IMR-90 (cell line): ENCODE results near the gene SORL1. TPM values are rescaled to one million over a fixed set of nuclear protein-coding genes. Genes with fewer than 3 reads are reported as not detected.

Experiments used
- ATAC-seq: fragments of 200-7000 bp; cut with Tn5 transposase; 2 replicates; pipeline ENCODE4 v1.9.1; 2020; ENCODE audit warnings: low read depth, mild to moderate bottlenecking, moderate library complexity
- BruUV-seq: library from RNA; stranded (reverse); fragments of 400-500 nt; replicated peaks from 2 replicates; lab custom pipeline; 2021; lab: Mats Ljungman, UMichigan
- CTCF ChIA-PET: fragments of 300-600 bp; formaldehyde crosslinking; extraction: SDS; loops from one replicate; lab custom pipeline; 2021; ENCODE audit warnings: antibody characterized with exemption; lab: Yijun Ruan, JAX
- POLR2A ChIA-PET: fragments of 300-600 bp; sonication (Branson Sonifier 250); formaldehyde crosslinking; loops from one replicate; lab custom pipeline; 2022; ENCODE audit warnings: antibody characterized with exemption; ENCODE audit not compliant: unreplicated experiment; lab: Charles Lee
- DNase-seq: peaks from one replicate; pipeline ENCODE4 v3.0.0; 2013
- H2AFZ ChIP-seq: replicated peaks from 2 replicates; pipeline ENCODE3; 2013; ENCODE audit warnings: low read length, mild to moderate bottlenecking; ENCODE audit not compliant: poor library complexity
- H2AK5ac ChIP-seq: 2 replicates; pipeline ENCODE4 v1.6.1; 2013; ENCODE audit warnings: low read depth, low read length, inconsistent platforms
- H2AK9ac ChIP-seq: replicated peaks from 2 replicates; pipeline ENCODE3; 2013; ENCODE audit warnings: mild to moderate bottlenecking, low read depth, low read length, moderate library complexity; ENCODE audit not compliant: poor library complexity
- H2BK120ac ChIP-seq: 2 replicates; pipeline ENCODE4 v1.6.1; 2013; ENCODE audit warnings: low read depth, low read length, inconsistent platforms
- H2BK15ac ChIP-seq: 3 replicates; pipeline ENCODE4 v1.6.1; 2013; ENCODE audit warnings: low read depth, low read length, inconsistent platforms
- H2BK20ac ChIP-seq: 2 replicates; pipeline ENCODE4 v1.6.1; 2013; ENCODE audit warnings: low read depth, mild to moderate bottlenecking, inconsistent platforms, low read length, moderate library complexity
- H2BK5ac ChIP-seq: 2 replicates; pipeline ENCODE4 v1.6.1; 2013; ENCODE audit warnings: mild to moderate bottlenecking, low read depth, low read length, inconsistent platforms; ENCODE audit not compliant: poor library complexity, severe bottlenecking
- H3K14ac ChIP-seq: replicated peaks from 2 replicates; pipeline ENCODE4 v1.6.1; 2013; ENCODE audit warnings: low read depth, low read length, inconsistent platforms
- H3K18ac ChIP-seq: 2 replicates; pipeline ENCODE4 v1.6.1; 2013; ENCODE audit warnings: low read depth, low read length, control low read depth
- H3K23ac ChIP-seq: 2 replicates; pipeline ENCODE4 v1.6.1; 2013; ENCODE audit warnings: low read depth, low read length, inconsistent platforms
- H3K27ac ChIP-seq: 2 replicates; pipeline ENCODE4 v1.5.1; 2013; ENCODE audit warnings: mild to moderate bottlenecking, control low read depth, low read length; ENCODE audit not compliant: insufficient read depth
- H3K27me3 ChIP-seq: 2 replicates; pipeline ENCODE4 v1.6.1; 2013; ENCODE audit warnings: low read length; ENCODE audit not compliant: control insufficient read depth, insufficient read depth
- H3K36me3 ChIP-seq: 2 replicates; pipeline ENCODE4 v1.6.1; 2013; ENCODE audit warnings: low read length, mixed read lengths; ENCODE audit not compliant: control insufficient read depth, insufficient read depth
- H3K4ac ChIP-seq: 2 replicates; pipeline ENCODE4 v1.6.1; 2013; ENCODE audit warnings: low read depth, low read length, inconsistent platforms
- H3K4me1 ChIP-seq: 2 replicates; pipeline ENCODE4 v1.6.1; 2013; ENCODE audit warnings: low read length, mixed read lengths; ENCODE audit not compliant: control insufficient read depth, insufficient read depth
- H3K4me2 ChIP-seq: 2 replicates; pipeline ENCODE4 v1.6.1; 2013; ENCODE audit warnings: low read depth, mild to moderate bottlenecking, control low read depth, low read length, moderate library complexity
- H3K4me3 ChIP-seq: 2 replicates; pipeline ENCODE4 v1.5.1; 2013; ENCODE audit warnings: low read depth, mild to moderate bottlenecking, control low read depth, low read length, moderate library complexity; ENCODE audit not compliant: insufficient read depth
- H3K56ac ChIP-seq: 2 replicates; pipeline ENCODE4 v1.6.1; 2013; ENCODE audit warnings: low read length, inconsistent platforms; ENCODE audit not compliant: insufficient read depth; ENCODE audit errors: extremely low read depth
- H3K79me1 ChIP-seq, 2 experiments: 2 replicates each; pipeline ENCODE4 v1.6.1; 2013; ENCODE audit warnings: low read length in 2 of 2, inconsistent platforms in 1 of 2, low read depth in 1 of 2
- H3K9ac ChIP-seq: 2 replicates; pipeline ENCODE4 v1.6.1; 2013; ENCODE audit warnings: low read depth, low read length, control low read depth
- H3K9me1 ChIP-seq: 2 replicates; pipeline ENCODE4 v1.6.1; 2013; ENCODE audit warnings: low read length, inconsistent platforms; ENCODE audit not compliant: insufficient read depth
- H3K9me3 ChIP-seq: 2 replicates; pipeline ENCODE4 v1.6.1; 2013; ENCODE audit warnings: low read length; ENCODE audit not compliant: control insufficient read depth, insufficient read depth
- H4K20me1 ChIP-seq: 2 replicates; pipeline ENCODE4 v1.6.1; 2013; ENCODE audit warnings: low read length, inconsistent platforms; ENCODE audit not compliant: insufficient read depth
- H4K5ac ChIP-seq: 2 replicates; pipeline ENCODE4 v1.6.1; 2013; ENCODE audit warnings: mild to moderate bottlenecking, low read depth, low read length, control low read depth
- H4K8ac ChIP-seq, 2 experiments: 2 replicates each; pipeline ENCODE4 v1.6.1; 2013; ENCODE audit warnings: low read depth in 2 of 2, low read length in 2 of 2, control low read depth in 1 of 2, inconsistent platforms in 1 of 2
- H4K91ac ChIP-seq: 2 replicates; pipeline ENCODE4 v1.6.1; 2013; ENCODE audit warnings: low read depth, low read length, inconsistent platforms; ENCODE audit not compliant: insufficient read depth
- BHLHE40 ChIP-seq: fragments of 150-350 bp; IDR thresholded peaks from 2 replicates; pipeline ENCODE4 v1.6.1; 2016; ENCODE audit warnings: mild to moderate bottlenecking, low read depth, low read length
- CTCF ChIP-seq: conservative IDR thresholded peaks from 2 replicates; pipeline ENCODE4 v1.5.1; 2012; ENCODE audit warnings: mild to moderate bottlenecking, low read depth, low read length, improper control_type of control experiment
- MAFK ChIP-seq: IDR thresholded peaks from 2 replicates; pipeline ENCODE4 v1.6.1; 2012; ENCODE audit warnings: low read depth, low read length, improper control_type of control experiment
- dilution Hi-C: fragments of 300-500 bp; cut with HindIII; formaldehyde crosslinking; loops from one replicate; pipeline ENCODE4 v1.14.3; 2018; ENCODE audit warnings: low sequenced_read_pairs; ENCODE audit not compliant: unreplicated experiment
- in situ Hi-C: fragments of 300-500 bp; cut with MboI; formaldehyde crosslinking; loops from 3 replicates; pipeline ENCODE4 v1.14.3; 2019; ENCODE audit warnings: low sequenced_read_pairs, inconsistent platforms, mixed read lengths
- intact Hi-C: fragments of 100-400 bp; cut with micrococcal nuclease; formaldehyde crosslinking; loops from 2 replicates; pipeline ENCODE4 v1.10.0; 2022
- polyA plus RNA-seq, 3 experiments: library from polyadenylated mRNA; depleted of rRNA; stranded (reverse); fragments of >200 nt; gene quantifications; 2 replicates each; pipeline ENCODE4 v1.2.3, GENCODE V29; 2012; ENCODE audit warnings: low replicate concordance in 1 of 3
- total RNA-seq: library from RNA; depleted of rRNA; stranded (reverse); fragments of >200 nt; gene quantifications from 2 replicates; pipeline ENCODE4 v1.2.3, GENCODE V29; 2012

SORL1 gene
- total and polyA plus RNA-seq, 2 of the 4 experiments (the other 2 are of a cell fraction), result 1.0 to 2.0 TPM

- dilution Hi-C loops (no loop called here), intact Hi-C loops (no loop called here), in situ Hi-C loops (no loop called here)
- Histone ChIP-seq H4K20me1 (no peaks in the 10 kb centered on the region), H3K4me3 (no peak overlapping the region), H2AK9ac (no peak overlapping the region), H3K27ac (no peak overlapping the region), H3K79me1 (no peaks in the 10 kb centered on the region), H3K27me3 (peaks cover 24% of the 10 kb centered on the region), H2BK5ac (no peak overlapping the region), H3K9ac (no peak overlapping the region), H3K9me3 (no peaks in the 10 kb centered on the region), H4K8ac (no peak overlapping the region), H4K5ac (no peak overlapping the region), H3K23ac (no peak overlapping the region), H3K4me1 (no peaks in the 10 kb centered on the region), H2BK120ac (no peak overlapping the region), H2AK5ac (no peak overlapping the region), H3K36me3 (no peaks in the 10 kb centered on the region), H3K4me2 (no peak overlapping the region), H3K56ac (no peak overlapping the region), H3K14ac (no peak overlapping the region), H2BK15ac (no peak overlapping the region), H3K9me1 (no peaks in the 10 kb centered on the region), H3K18ac (no peak overlapping the region), H4K91ac (no peak overlapping the region), H2BK20ac (no peak overlapping the region), H2AFZ (no peak overlapping the region), H3K4ac (no peak overlapping the region)
- ATAC-seq (no peak), DNase-seq (peak; percentile 12)
- TF ChIP-seq CTCF, result no peak
- TF ChIP-seq BHLHE40, result no peak
- TF ChIP-seq MAFK, result no peak
- no TSS peak for BruUV-seq
- ChIA-PET POLR2A (no interaction called here), CTCF (no interaction called here)
These were observed 15.0 kb upstream of the SORL1 start for GRCh38 chr11:121437018-121437685.
